Muscle of arm (tissue), 12 donors: ENCODE measurements around the gene FBLN5. TPM values are rescaled to one million over a fixed set of nuclear protein-coding genes. Genes with fewer than 3 reads are reported as not detected.
"Not testable (repeated sequence)": the region's sequence is repeated elsewhere in the genome, so short reads cannot be mapped to it uniquely, and the experiment has no call there.

Experiments
- DNase-seq: peaks from one replicate; pipeline ENCODE4 v3.0.0-alpha.2; 2013
- polyA plus RNA-seq, 12 donors: library from polyadenylated mRNA; unstranded; fragments of 120-200 nt; gene quantifications; one replicate each; pipeline ENCODE4 v1.2.1, GENCODE V29; 2013; ENCODE audit not compliant: insufficient read length in 12 of 12

FBLN5 gene
- polyA plus RNA-seq, 12 donors, result 72.2 to 129 (median 86.7) TPM; not detected in 1

DNA sequence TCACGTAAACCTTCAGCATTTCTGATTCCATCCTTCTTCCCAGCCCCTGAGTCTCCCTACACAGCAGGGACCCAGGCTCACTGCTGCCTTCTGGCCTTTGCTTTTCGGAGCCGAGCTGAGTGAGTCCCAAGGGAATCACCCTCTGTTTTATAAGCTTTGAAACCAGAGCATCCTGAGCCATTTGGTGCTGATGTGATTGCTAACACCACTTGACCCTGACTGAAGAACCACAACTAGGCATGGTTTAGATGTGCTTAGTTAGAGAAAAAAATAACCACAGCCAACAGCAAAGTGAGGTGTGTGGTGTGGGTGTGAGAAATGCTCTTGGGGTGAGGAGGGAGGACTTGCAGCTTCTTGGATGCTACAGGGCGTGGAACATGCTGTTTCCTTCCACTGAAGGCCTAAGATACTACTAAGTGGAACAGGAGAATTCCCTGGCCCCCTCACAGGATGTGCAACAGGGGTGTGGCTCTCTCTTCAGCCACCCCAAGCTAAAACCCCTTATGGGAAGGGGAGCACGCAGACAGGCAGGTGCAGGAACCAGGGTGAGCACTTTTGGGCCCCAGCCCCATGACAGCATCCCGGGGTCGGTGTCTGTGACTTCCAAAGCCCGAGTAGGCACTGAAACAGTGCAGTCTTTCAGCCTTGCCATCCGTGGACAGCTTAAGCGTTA is 80.0 kb downstream of the FBLN5 start, which contains the start of gene TC2N:
TC2N (minus strand) TSS at position 221 of the 673 bp plus-strand sequence. CDS start 53,767 bp downstream, outside the sequence.
- no peak for DNase-seq

DNA sequence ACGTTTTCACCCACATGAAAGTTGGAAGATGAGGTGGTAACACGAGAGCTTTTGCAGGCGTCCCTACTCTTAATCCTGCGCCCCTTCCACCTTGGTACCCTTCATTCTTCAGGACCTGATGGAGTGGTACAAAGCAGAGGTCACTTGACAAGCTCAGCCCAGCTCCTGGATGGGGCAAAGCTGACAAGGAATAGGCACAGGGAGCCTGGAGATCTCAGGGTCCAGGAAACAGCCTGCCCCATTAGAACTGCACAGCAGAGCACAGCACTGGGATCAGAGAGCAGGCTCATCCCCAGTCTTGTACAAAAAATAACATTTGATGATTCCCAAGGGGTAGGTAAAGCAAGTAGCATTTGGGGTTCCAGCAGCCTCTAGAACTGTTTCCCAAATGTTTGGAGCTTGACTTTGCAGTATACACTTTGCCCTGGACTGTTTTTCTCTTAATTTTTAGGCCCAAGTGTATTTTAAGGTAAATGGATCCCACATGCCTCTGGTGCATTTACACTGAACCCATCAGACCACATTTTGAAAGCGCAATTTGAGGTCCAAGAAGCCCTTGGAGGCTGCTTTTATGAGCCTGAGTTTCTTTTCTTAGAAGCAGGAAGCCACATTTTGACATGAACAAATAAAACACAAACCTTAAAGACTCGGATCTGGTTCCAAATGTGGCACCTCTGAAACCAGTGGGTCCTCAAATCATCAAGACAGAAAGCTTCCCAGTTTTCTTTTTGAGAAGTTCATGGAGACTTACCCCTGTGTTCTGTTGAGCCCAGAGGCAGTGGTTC is 80.8 kb downstream of the FBLN5 start:
- no peak for DNase-seq

DNA sequence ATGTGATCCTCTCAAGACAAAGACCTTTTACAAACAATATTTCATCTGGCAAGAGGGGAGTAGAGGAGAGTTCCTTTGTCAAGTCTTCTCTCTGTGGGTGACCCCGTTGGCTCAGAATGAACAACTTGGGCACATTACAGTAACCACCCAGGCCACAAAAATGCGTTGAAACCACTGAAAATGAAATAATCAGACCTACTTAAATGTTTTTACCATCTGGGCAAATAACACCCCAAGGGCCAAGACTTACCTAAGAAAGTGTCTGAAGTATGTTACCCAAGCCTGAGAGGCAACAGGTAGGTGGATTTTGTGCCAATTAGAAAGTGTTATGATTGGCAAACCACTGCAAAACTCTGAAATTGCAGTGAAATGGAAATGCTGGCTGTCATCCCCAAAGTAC is 81.4 kb downstream of the FBLN5 start:
- DNase-seq, result no peak

- no peak for DNase-seq
Measured at GRCh38 chr14:91862417-91862816, 85.1 kb downstream of the FBLN5 start.

DNA sequence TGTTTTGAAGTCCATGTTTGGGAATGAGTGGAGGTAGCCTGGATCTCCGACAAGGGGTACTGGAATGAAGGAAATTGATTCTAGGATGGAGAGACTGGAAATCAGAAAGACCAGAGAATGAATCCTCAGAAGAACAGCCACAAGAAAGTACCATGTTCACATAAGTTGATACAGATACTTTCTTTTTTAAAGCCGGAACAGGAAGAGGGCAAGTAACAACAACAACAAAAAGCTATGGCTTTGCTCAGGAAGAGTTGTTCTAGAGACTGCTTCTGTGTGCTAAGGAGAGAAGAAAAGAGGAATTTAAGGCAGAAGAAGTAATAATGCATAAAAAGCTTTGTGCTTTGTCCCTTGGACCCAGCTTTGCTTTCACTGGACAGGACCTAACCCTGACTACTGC is 86.4 kb downstream of the FBLN5 start:
- DNase-seq, result no peak

- no peak for DNase-seq
Measured at GRCh38 chr14:91860238-91860637, 87.3 kb downstream of the FBLN5 start.

GRCh38 chr14:91858536-91859275 is 88.8 kb downstream of the FBLN5 start:
- no peak for DNase-seq

DNA sequence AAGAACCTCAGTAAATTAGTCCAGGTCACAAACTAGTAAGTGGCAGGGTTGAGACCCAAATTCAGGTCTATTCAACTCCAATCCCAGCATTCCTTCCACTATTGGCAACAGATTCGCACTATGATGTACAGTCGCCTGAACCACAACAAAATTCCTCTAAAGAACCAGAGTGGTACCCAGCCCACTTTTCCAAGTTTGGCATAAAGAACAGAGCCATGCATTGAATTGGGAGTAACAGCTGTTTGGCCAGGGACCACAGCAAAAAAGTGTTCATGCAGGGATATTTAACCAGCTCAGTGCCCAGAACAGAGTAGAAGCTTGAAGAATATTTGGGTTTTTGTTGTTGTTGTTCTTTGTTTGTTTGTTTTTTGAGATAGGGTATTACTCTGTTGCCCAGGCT is 89.9 kb downstream of the FBLN5 start:
- DNase-seq, result no peak

GRCh38 chr14:91854327-91854934 is 93.1 kb downstream of the FBLN5 start:
- DNase-seq, result no peak

DNA sequence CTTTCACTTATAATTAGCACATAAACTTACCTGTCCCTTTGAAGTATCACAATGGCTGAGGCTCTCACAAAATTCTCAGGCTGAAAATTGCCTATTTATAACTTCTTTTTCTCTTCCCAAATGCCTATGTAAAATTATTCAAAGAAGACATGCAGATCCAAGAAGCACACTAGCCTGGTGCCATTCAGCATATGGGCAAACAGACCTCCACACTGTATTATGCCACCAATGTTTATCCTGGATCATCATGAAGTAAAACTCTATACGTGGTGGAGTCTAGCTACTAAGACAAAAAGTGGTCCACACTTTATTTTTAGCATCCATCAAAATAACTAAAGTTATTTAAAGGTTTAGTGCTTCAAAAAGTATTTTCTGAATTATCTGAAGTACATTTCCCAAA is 95.9 kb downstream of the FBLN5 start:
- DNase-seq, result no peak

DNA sequence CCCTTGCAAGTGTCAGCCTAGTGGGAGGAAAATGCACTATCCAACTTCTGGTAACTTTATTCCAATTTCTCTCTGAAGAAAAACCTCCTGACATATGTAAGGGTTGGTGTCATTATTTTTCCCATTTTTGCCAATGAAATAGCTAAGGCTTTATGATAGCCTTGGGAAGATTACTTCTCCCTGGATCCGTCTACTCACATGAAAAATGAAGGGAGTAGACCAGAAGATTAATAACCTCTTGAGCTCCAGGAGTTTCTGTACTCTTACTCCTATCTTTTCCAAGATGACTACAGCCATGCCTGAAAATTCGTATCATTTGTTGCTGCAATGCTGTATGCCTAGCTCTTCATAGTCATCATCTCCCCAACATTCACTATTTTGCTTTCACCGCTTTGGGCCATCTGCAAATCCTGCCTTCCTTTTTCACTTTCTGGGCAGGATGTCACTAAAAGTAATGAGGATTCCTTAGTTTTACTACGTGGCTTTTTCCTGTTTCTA is 98.9 kb downstream of the FBLN5 start:
- no peak for DNase-seq

GRCh38 chr14:91847693-91848092 is 99.8 kb downstream of the FBLN5 start:
- DNase-seq, result no peak

GRCh38 chr14:91845652-91846051 is 101.8 kb downstream of the FBLN5 start:
- no peak for DNase-seq

- DNase-seq, result not testable (repeated sequence)
Measured at GRCh38 chr14:91845056-91845455, 102.4 kb downstream of the FBLN5 start.

DNA sequence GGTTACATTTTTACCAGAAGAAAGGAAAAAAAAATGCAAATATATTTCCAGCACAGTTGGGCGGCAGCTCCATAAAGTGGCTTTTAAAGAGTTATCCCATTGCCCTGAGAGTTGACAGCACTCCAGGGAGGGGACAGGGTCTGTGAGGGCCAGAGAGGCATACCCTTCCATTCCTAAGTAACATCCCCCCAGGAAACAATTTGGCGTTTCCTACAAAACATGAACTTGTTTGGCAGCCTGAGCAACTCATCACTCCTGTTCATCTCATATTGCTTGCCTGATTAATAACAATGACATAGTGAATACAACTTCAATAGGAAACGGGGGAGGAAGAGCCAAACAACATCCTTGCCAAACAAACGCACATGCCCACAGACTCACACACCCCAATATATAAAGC is 103.5 kb downstream of the FBLN5 start:
- DNase-seq, result no peak

GRCh38 chr14:91843437-91843836 is 104.1 kb downstream of the FBLN5 start:
- DNase-seq, result no peak

GRCh38 chr14:91841065-91841464 is 106.4 kb downstream of the FBLN5 start:
- DNase-seq, result no peak

- DNase-seq, result no peak
Measured at GRCh38 chr14:91839749-91840148, 107.7 kb downstream of the FBLN5 start.

DNA sequence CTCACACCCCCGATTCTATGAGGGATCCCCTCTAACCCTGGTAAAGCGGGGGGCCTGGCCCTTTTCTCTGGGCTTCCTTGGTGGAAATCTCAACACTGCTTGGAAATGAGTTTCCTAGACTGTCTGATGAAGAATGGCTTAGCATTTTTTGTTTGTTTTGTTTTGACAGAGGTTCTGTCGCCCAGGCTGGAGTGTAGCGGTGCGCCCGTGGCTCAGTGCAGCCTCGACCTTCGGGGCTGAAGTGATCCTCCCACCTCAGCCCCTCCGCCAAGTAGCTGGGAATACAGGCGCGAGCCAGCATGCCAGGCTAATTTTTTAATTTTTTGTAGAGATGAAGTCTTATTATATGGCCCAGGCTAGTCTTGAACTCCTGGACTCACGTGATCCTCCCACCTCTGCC is 110.4 kb downstream of the FBLN5 start:
- no peak for DNase-seq

DNA sequence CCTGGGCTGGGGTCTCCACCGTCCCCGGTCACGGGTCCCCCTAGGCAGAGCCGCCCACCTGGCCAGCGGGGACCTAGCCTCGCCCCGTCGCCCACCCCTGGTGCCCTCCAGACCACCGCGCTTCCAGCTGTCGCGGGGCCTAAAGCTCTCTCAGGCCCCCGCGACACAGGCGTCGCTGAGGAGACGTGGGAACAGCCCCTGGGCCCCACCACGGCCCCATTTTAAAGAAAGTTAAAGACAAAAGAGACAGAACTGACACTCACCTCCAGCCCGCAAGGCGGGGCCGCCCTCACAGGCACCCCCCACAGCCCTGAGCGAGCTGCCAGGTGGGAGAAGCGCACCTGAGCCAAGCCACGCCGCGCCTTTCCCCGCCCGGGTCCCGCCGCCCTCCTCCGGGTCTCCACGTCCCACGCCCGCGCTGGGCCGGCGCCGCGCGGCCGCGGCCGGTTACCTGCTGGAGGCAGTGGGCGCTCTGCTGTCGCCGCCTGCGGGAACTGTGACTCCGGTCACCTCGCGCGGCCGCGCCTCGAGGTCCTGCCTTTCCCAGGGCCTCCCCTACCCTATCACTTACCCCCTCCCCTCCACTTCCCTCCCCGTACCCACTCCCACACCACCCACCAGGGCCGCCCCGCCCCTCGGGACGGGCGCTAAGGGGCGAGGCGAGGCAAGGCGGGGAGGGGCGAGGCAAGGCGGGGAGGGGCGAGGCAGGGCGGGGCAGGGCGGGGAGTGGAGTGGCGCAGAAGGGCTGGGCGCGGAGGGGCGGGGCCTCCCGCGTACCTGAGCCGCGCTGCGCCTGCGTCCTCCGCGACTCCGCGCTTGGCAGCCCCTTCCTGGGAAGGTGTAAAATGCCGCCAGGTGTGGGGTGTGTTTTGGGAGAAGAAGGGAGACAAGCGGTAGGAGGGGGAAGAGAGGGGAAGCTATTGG is 111.3 kb downstream of the FBLN5 start:
- DNase-seq, result no peak
